GM18505 (cell line): ENCODE measurements around the gene IRAG1.
"Not testable (repeated sequence)": the region's sequence is repeated elsewhere in the genome, so short reads cannot be mapped to it uniquely, and the experiment has no call there.

Source experiments
- ATAC-seq: cut with Tn5 transposase; IDR thresholded peaks from one replicate; pipeline ENCODE4 v1.9.1; 2021; ENCODE audit not compliant: unreplicated experiment
- POLR2A ChIP-seq: IDR thresholded peaks from 4 replicates; pipeline ENCODE4 v1.6.1; 2011; ENCODE audit warnings: borderline replicate concordance; ENCODE audit not compliant: insufficient read depth, insufficient read length; ENCODE audit errors: extremely low read depth

IRAG1 gene

DNA sequence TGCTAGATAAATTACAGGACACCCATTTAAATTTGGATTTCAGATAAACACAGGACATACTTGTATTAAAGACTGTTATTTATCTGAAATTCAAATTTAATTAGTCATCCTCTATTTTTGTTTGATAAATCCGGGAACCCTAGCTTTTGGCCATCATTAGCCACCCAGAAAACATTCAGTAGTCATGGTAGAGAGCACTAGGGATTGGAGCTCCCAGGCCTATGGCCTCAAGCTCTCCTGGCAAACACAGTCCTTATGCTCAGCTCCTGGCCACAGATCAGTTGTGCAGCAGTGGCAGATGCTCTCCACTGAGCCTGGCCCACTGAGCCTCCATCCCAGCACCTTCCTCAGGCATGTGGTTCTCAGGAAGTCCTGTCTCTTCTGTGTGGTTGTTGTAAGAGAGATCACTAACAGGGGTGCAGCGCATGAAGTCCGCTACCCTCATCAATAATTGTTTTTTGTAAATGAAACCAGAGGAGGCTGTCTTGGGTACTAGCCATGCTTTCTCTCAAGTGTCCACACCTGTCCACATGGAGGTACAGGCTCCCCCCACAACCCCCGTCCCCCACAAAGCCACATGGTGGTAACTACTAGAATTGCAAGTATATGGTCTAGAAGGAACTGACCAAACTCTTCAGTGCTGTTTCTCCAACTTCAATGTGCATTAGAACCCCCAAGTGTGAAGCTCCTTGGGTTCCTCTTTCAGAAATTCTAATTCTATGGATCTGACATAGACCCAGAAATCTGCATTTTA is 1.1 kb upstream of the IRAG1 start:
- TF ChIP-seq POLR2A: no peak
- ATAC-seq: no peak

GRCh38 chr11:10692531-10693115 is 932 bp downstream of the IRAG1 start:
- no peak for TF ChIP-seq POLR2A
- no peak for ATAC-seq

DNA sequence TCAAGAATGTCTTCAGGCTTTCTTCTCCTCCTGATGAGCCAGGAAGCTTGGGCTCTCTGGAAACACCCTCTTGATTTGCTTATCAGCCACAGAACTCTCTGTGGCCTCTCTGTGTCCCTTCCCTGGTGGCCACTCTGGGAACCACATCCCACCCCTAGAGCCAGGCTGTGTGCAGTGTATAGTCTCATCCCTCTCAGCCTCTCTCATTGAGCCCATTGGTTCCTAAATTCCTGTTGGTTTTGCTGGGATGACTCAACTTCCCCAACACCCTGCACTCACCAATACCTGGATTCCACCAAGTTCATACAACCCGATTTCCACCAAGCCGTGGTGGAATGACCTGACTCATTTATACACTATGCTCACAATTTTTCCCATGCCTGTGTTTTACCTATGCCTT is 5.2 kb downstream of the IRAG1 start:
- no peak for TF ChIP-seq POLR2A
- no peak for ATAC-seq

GRCh38 chr11:10686311-10686710 is 7.2 kb downstream of the IRAG1 start:
- TF ChIP-seq POLR2A: no peak
- no peak for ATAC-seq

DNA sequence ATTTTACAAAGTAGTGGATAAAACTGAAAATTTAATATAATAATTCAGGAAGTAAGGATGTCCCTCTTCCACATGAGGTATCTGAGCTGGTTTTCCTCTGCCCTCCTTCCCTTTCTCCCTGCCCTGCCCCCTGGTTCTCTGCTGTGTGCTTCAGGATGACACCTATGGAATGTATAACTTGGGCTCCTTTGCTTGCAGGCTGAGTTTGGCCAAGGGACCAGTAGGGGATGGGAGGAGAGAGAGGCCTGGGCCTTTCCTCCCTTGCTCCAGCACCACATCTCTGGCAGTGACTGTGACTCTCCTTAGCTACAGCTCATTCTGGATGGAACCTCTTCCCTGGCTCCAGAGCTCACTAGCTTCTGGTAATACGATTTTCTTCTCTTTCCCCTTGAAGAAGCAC is 10.1 kb downstream of the IRAG1 start:
- no peak for ATAC-seq
- TF ChIP-seq POLR2A: no peak

DNA sequence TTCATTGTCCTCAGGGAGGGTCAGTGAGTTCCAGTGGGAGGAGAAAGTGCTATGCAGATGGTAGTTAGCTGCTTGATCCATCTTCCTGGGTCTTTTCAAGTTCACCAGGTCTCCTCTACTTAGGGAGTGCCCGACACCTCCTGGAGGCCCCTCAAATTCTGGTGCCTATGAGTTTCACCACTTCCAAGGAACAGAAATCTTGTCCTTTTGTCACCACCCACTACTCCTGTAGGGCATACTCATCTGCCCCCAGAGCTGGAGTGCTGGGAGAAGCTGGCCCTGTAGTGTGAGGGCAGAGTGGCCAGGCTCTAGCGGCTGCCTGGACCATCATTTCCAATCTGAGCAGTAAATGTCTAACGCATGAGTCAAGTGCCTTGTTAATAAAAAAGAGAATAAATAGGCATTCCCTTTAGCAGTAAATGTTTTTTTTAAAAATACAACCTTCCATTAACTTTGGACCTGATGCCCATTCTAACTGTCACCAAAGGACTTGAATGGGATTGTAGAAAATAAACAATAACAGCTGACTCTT is 12.5 kb downstream of the IRAG1 start:
- TF ChIP-seq POLR2A: no peak
- ATAC-seq: no peak

- ATAC-seq: not testable (repeated sequence)
These were observed 13.3 kb downstream of the IRAG1 start for GRCh38 chr11:10680279-10680678.

GRCh38 chr11:10679644-10680043 is 13.9 kb downstream of the IRAG1 start:
- TF ChIP-seq POLR2A: no peak
- ATAC-seq: no peak

GRCh38 chr11:10678101-10678500 is 15.5 kb downstream of the IRAG1 start:
- TF ChIP-seq POLR2A: no peak
- ATAC-seq: no peak

DNA sequence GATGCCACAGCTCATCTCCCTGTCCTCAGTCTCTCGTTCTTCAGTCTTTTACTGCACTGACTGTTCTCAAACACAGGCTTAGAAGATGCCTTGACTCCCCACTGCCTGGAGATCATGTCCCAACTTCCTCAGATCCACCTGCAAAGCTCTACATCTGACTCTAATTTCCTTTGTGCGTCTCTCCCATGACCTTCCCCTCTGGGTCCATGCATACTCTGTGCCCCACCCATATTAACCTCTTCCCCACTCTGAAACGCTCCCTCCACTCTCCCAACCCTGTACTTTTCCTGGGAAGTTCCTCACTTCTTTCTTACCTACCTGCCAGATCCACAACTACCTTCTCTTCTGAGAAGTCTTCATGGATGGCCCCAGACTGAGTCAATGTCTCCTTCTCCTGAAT is 16.6 kb downstream of the IRAG1 start:
- no peak for ATAC-seq
- no peak for TF ChIP-seq POLR2A

DNA sequence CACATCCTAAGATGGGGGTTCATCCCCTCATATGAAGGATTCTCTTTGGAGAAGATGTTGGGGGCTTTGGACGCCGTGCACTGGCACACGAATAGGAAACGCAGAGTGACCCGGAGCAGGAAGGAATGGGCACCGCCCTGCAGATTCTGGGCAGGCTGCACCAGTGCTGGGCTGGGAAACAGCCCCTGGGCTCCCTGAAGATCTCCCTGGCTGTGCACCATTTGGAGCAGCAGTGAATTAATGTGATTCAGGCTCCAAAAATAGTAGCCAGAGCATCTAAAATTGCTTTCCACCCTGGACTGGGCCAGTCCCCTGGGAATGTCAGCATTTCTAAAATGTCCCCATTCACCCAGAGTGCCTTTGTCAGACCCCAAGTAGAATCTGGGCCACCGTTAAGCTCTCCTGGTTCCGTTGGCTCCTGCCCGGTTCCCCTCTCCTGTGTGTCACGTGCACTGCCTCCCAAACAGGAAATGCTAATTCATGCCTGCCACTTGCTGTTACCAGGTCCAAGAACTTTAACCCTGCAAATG is 18.6 kb downstream of the IRAG1 start:
- ATAC-seq: no peak
- TF ChIP-seq POLR2A: no peak

DNA sequence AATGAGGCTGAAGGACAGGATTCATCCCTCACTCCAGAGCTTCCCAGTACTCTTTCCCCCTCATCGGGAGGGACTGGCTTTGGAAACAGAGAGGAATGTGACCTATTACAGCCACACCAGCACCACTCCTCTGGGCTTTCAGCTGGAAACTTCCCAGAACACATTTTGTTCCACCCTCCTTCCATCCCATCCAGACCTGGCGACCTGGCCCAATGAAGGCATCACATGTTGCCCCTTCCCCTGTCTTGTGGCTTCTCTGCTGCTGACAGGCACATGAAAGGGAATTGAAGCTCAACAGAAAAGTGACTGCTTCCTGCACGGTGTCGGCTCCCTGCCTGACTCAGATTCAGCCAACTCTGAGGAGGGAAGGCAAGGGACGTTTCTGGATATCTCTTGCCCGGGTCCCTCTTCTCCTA is 19.1 kb downstream of the IRAG1 start:
- no peak for ATAC-seq
- no peak for TF ChIP-seq POLR2A

DNA sequence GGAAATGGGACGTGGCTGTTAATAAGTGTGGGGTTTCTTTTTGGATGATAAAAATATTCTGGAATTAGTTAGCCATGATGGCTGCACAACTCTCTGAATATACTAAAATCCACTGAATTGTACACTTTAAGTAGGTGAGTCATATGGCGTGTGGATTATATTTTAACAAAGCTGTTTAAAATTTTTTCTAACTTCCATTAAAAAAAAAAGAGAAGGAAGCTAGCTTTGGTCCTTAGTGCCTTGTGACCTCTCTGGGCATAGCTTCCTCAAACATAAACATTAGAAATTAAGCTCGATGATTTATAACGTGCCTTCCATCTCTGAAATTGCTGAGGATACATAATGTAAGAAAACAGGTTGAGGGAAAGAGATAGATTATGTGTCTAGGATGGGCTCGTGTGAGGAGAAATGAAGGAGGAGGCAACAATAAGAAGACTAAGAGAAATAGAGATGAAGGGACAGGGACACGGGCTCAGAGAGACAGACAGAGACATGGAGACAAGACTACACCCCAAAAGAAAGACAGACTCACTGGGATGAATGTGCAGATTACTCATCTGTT is 20.0 kb downstream of the IRAG1 start:
- no peak for TF ChIP-seq POLR2A
- ATAC-seq: no peak

DNA sequence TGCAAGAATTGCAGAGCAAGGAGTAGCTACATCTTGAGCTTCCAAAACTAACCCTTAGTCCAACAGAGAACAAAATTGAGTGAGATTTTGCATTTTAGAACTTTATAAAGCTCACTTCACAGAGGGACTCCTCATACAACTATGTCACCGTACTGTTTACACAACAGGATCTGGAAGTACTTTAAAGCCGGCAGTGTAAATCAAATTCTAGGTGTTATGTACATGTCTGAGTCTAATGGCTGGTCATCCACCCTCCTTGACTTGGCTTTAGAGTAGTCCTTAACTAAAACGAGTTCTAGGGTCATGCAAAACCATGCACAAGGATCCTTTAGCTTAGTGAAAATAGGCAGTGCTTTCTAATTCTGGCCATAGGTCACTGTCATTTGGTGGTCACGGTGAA is 23.5 kb downstream of the IRAG1 start:
- TF ChIP-seq POLR2A: no peak

More for the DNA sequence above, 23.5 kb downstream of the IRAG1 start:
- ATAC-seq: no peak
